Stromal cell of bone marrow (primary cell): Measurements from ENCODE around the gene ASTN2.

ENCODE experiments used
- DNase-seq: peaks from one replicate; pipeline ENCODE4 v3.0.0-alpha.2; 2012; ENCODE audit warnings: low read depth

The ASTN2 gene

GRCh38 chr9:117414906-117415331, at the start of gene ASTN2:
TSS of gene ASTN2 (minus strand) at chr9:117415057. CDS start at chr9:117414938, 119 bp downstream.
- DNase-seq = no peak

GRCh38 chr9:117462861-117463260, 48.0 kb upstream of the ASTN2 start:
- DNase-seq = no peak

GRCh38 chr9:117461386-117461785, 46.5 kb upstream of the ASTN2 start:
- no peak for DNase-seq

- DNase-seq = no peak
Observed at GRCh38 chr9:117460743-117461142, 45.9 kb upstream of the ASTN2 start.

- DNase-seq = no peak
Observed at GRCh38 chr9:117459913-117460312, 45.1 kb upstream of the ASTN2 start.

- DNase-seq = no peak
Observed at GRCh38 chr9:117458066-117458465, 43.2 kb upstream of the ASTN2 start.

- DNase-seq = no peak
Observed at GRCh38 chr9:117454711-117455110, 39.9 kb upstream of the ASTN2 start.

GRCh38 chr9:117453737-117454136, 38.9 kb upstream of the ASTN2 start:
- DNase-seq = no peak

- no peak for DNase-seq
Observed at GRCh38 chr9:117451311-117451710, 36.5 kb upstream of the ASTN2 start.

GRCh38 chr9:117448066-117448465, 33.2 kb upstream of the ASTN2 start:
- no peak for DNase-seq

GRCh38 chr9:117445631-117446030, 30.8 kb upstream of the ASTN2 start:
- no peak for DNase-seq

GRCh38 chr9:117444501-117444900, 29.6 kb upstream of the ASTN2 start:
- no peak for DNase-seq

- DNase-seq = no peak
Observed at GRCh38 chr9:117437283-117437682, 22.4 kb upstream of the ASTN2 start.

- no peak for DNase-seq
Observed at GRCh38 chr9:117435630-117436261, 20.9 kb upstream of the ASTN2 start.

- DNase-seq = no peak
Observed at GRCh38 chr9:117434566-117434965, 19.7 kb upstream of the ASTN2 start.

GRCh38 chr9:117430813-117431212, 16.0 kb upstream of the ASTN2 start:
- no peak for DNase-seq

GRCh38 chr9:117427357-117427913, 12.6 kb upstream of the ASTN2 start:
- no peak for DNase-seq

GRCh38 chr9:117425566-117425965, 10.7 kb upstream of the ASTN2 start:
- no peak for DNase-seq

GRCh38 chr9:117424291-117424690, 9.4 kb upstream of the ASTN2 start:
- DNase-seq = no peak

GRCh38 chr9:117418111-117418510, 3.3 kb upstream of the ASTN2 start:
- no peak for DNase-seq

GRCh38 chr9:117416856-117417255, 2.0 kb upstream of the ASTN2 start:
- no peak for DNase-seq

GRCh38 chr9:117415358-117415914, 579 bp upstream of the ASTN2 start:
- no peak for DNase-seq

- no peak for DNase-seq
Observed at GRCh38 chr9:117414220-117414905, 494 bp downstream of the ASTN2 start.
